Renal cortical epithelial cell (primary cell): ENCODE measurements around the gene NDUFB1. TPM values are rescaled to one million over a fixed set of nuclear protein-coding genes. Genes with fewer than 3 reads are reported as not detected.

Experiments used
- DNase-seq: peaks from one replicate; pipeline ENCODE4 v3.0.0-alpha.2; 2011; ENCODE audit warnings: low read depth
- total RNA-seq: library from RNA; depleted of rRNA; stranded (reverse); fragments of >200 nt; gene quantifications from 2 replicates; pipeline ENCODE4 v1.2.3, GENCODE V29; 2014

The NDUFB1 gene
- total RNA-seq, 1 donor from 2014 or later: 88.6 TPM

DNA sequence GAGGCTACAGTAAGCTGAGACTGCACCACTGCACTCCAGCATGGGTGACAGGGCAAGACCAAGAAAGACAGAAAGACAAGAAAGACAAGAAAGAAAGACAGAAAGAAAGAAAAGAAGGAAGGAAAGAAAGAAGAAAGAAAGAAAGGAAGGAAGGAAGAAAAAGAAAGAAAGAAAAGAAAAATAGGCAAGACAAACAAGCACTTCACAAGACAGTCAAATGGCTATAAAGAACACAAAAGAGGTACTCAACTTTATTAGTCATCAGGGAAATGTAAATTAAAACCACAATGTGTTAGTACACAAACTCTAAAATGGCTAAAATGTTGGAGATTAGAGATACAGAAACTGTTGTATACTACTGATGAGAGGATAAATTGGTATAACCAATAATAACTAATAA lies 21.7 kb downstream of the NDUFB1 start:
- DNase-seq: peak; percentile 28

DNA sequence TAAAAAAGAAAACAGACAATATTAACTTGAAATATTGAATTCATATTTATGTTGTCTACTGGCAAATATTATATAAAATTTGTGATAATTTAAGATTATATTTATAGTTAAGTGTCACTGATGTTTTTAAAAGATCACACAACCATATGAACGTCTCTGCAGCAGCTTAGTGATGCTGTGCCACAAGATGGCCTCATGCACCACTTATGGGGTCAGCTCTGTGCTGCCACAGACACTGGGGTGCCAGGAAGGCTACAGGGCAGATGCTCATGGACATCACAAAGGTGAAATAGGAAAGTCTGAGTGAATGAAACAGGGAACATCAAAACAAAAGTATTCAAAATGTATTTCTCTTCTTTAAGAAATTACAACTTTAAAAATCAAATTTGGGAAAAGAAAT lies 28.2 kb downstream of the NDUFB1 start:
- DNase-seq: no peak

DNA sequence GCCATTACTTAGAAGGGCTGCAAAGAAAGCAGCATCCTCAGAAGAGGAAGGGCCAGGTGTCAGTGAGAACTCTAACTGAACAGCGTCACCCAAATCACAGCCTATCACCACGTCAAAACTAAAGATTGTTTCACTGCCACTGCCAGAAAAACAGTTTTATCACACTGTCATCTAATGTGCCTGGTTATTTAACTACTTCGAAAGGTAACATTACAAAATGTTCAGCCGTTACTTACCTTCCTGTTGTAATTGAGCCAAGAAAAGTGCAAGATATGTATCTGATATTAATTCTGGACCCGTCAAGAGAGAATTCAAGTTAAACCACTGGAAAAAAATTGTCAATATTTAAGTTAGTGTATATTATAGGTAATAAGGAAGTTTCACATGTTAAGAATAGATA lies 33.0 kb downstream of the NDUFB1 start:
- DNase-seq: no peak

DNA sequence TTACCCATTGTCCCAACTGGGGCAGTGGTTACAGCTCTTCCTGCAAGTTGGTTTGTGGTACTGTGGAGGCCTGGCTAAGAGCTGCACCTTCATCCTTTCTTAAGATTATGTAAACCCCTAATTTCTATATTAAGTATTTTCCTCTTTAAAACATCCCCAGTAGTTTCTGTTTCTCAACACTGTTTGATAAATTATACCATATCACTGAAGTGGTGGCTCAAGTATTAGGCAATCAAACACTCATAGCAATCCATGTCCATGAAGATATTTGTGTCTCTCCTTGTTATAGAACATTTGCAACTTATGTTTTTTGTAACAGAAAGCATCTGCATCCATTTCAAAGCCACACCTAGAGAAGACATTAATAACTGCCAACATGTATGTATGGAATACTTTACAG lies 47.0 kb downstream of the NDUFB1 start:
- DNase-seq: no peak

Other genes with a start within 250 kb of the NDUFB1 start
- 3.0 TPM in 1 of 2 replicates, not detected in the other for gene FBLN5, start 174.0 kb downstream of the NDUFB1 start, total RNA-seq
- 28.3 and 68.6 TPM in 2 replicates for gene TRIP11, start 81.6 kb downstream of the NDUFB1 start, total RNA-seq
- gene ATXN3, start 15.1 kb downstream of the NDUFB1 start, total RNA-seq: 55.6 and 81.6 TPM in 2 replicates
- gene CPSF2, start 263 bp upstream of the NDUFB1 start, total RNA-seq: 59.7 and 65.0 TPM in 2 replicates
- not detected in 2 replicates for gene SLC24A4, start 201.5 kb upstream of the NDUFB1 start, total RNA-seq